Measurements from ENCODE around the gene PRSS8.
"Not testable (repeated sequence)": the region's sequence is repeated elsewhere in the genome, so short reads cannot be mapped to it uniquely, and the experiment has no call there.

Gene PRSS8

DNA sequence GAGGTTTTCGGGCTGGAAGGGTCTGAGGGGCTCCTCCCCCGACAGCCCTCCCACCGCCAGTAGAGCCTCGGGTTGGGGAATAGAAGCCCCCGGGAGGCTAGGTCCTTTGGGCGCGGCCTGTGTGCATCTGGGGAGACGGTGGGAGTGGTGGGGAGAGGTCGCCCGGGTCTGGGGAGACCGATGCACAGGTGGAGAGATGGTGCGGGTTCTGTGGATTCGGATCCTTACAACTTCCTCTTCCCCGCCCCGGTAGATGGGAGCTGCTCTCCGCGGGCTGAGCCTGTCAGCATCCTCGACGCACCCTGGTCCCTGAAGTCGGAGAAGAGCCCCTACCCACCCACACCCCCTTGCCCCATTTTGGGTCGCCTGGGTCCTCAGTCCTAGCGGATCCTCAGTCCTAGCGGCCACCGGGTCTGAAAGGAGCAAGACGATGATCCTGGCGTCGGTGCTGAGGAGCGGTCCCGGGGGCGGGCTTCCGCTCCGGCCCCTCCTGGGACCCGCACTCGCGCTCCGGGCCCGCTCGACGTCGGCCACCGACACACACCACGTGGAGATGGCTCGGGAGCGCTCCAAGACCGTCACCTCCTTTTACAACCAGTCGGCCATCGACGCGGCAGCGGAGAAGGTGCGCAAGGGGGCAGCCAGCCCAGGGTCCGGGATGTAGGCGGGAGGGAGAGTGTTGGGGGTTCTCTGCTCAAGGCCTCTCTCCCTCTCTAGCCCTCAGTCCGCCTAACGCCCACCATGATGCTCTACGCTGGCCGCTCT, 26.6 kb downstream of the PRSS8 start:
- H3K9ac ChIP-seq (ENCODE audit: low read length) = peak overlapping the region; percentile 95
- H3K36me3 ChIP-seq (ENCODE audit: control insufficient read depth, insufficient read depth, low read length, severe bottlenecking) = peaks cover 38% of the 10 kb centered on the region
- DNase-seq (ENCODE audit: low read depth) = peak; percentile 20
- H3K27me3 ChIP-seq (replicated peaks; ENCODE audit: control insufficient read depth, insufficient read depth, low read length) = no peaks in the 10 kb centered on the region
- peak overlapping the region; percentile 90 for H3K4me3 ChIP-seq (ENCODE audit: low read length)
- peaks cover 8% of the 10 kb centered on the region for H3K4me1 ChIP-seq (ENCODE audit: control insufficient read depth, insufficient read depth, low read length)
- no peaks in the 10 kb centered on the region for H3K9me3 ChIP-seq (ENCODE audit: control insufficient read depth, low read length)

DNA sequence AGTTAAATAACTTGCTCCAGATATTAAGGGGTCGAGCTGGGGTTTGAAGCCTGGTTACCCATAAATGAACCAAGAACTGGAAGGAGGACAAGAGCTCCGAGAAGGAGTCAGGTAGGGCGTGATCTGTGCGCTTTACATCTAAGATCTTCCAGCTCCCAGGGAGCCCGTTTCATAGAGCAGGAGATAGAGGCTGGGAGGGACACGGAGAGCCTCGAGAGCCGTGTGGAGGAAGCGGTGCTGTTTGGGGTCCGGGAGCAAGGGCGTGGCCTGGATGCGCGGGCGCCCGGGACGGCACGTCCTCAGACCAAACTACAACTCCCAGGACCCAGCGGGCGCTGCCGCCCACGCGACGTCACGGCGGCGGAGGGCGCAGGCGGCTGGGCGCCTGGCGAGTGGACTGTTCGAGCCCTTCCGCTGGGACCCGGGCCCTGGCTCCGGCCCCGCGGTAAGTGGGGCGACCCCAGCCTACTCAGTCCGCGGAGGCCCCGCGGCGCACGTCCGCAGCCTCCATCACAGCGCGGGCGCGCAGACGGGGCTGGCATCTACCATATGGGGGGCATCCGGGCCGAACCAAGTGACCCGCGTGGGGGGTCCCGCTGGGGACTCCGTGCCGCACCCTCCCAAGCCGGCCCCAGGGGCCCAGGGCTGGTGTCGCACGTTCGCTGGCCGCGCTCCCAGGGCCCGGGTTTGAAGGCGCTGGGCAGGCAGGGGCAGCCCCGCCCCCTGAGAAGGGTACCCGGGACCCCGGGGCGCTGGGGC, 27.3 kb downstream of the PRSS8 start, which contains the start of gene BCKDK:
TSS of gene BCKDK (plus strand) at position 352 of the 759 bp plus-strand sequence. CDS start 838 bp downstream, outside the sequence.
- Histone ChIP-seq H3K4me1 (ENCODE audit: control insufficient read depth, insufficient read depth, low read length) (peaks cover 8% of the 10 kb centered on the region), H3K27me3 (replicated peaks; ENCODE audit: control insufficient read depth, insufficient read depth, low read length) (no peaks in the 10 kb centered on the region), H3K4me3 (ENCODE audit: low read length) (peak within 1 kb of the TSS; percentile 90), H3K36me3 (ENCODE audit: control insufficient read depth, insufficient read depth, low read length, severe bottlenecking) (peaks cover 38% of the 10 kb centered on the region), H3K9me3 (ENCODE audit: control insufficient read depth, low read length) (no peaks in the 10 kb centered on the region), H3K9ac (ENCODE audit: low read length) (peak within 1 kb of the TSS; percentile 95)
- peak; percentile 89 for DNase-seq (ENCODE audit: low read depth)

DNA sequence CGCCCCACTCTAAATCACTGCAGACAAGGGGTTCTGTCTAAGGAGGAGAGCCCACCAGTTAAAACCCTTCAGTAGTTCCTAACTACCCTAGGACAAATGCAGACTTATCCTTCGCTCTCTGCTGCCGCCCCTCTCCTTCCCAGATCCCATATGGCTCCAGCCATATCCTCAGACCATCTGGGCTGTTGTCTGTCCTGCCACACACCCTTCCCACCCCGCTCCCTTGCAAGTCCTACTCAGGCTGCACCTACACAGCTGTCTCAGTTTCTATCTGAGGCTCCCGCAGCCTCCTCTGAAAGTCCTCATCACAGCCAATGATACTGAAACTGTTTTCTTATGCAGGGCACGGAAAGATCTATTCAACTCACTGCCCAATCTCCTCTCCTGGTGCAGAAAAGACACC, 28.1 kb downstream of the PRSS8 start:
- Histone ChIP-seq H3K9ac (ENCODE audit: low read length) (peak overlapping the region; percentile 95), H3K4me3 (ENCODE audit: low read length) (peak overlapping the region; percentile 90), H3K9me3 (ENCODE audit: control insufficient read depth, low read length) (no peaks in the 10 kb centered on the region), H3K27me3 (replicated peaks; ENCODE audit: control insufficient read depth, insufficient read depth, low read length) (no peaks in the 10 kb centered on the region), H3K36me3 (ENCODE audit: control insufficient read depth, insufficient read depth, low read length, severe bottlenecking) (peaks cover 32% of the 10 kb centered on the region), H3K4me1 (ENCODE audit: control insufficient read depth, insufficient read depth, low read length) (peaks cover 8% of the 10 kb centered on the region)
- DNase-seq (ENCODE audit: low read depth) = no peak

DNA sequence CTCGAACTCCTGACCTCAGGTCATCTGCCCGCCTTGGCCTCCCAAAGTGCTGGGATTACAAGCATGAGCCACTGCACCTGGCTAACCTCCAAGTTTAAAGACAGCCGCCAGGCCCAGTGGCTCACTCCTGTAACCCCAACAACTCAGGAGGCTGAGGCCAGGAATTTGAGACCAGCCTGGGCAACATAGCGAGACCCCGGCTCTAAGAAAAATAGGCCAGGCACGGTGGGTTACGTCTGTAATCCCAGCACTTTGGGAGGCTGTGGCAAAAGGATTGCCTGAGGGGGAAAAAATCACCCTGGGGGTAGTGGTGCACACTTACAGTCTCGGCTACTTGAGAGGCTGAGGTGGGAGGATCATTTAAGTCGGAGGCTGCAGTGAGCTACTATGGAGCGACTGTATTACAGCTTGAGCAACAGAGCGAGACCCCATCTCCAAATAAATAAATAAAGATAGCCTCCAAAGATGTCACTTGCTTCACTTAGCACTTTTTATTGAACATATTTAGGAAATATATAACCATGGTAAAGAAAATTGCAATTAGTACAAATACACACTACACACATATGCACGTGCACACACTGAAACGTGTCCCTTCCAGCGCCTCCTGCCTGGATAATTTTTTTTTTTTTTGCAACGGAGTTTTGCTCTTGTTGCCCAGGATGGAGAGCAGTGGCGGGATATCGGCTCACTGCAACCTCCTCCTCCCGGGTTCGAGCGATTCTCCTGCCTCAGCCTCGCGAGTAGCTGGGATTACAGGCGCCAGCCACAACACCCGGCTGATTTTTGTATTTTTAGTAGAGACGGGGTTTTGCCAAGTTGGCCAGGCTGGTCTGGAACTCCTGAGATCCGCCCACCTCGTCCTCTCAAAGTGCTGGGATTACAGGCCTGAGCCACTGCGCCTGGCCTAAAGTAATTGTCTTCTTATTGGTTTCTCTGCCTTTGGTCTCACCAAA, 28.7 kb downstream of the PRSS8 start:
- H3K4me1 ChIP-seq (ENCODE audit: control insufficient read depth, insufficient read depth, low read length) = peaks cover 8% of the 10 kb centered on the region
- H3K9ac ChIP-seq (ENCODE audit: low read length) = no peak overlapping the region
- peaks cover 25% of the 10 kb centered on the region for H3K36me3 ChIP-seq (ENCODE audit: control insufficient read depth, insufficient read depth, low read length, severe bottlenecking)
- H3K9me3 ChIP-seq (ENCODE audit: control insufficient read depth, low read length) = no peaks in the 10 kb centered on the region
- no peaks in the 10 kb centered on the region for H3K27me3 ChIP-seq (replicated peaks; ENCODE audit: control insufficient read depth, insufficient read depth, low read length)
- no peak overlapping the region for H3K4me3 ChIP-seq (ENCODE audit: low read length)
- DNase-seq (ENCODE audit: low read depth) = no peak

DNA sequence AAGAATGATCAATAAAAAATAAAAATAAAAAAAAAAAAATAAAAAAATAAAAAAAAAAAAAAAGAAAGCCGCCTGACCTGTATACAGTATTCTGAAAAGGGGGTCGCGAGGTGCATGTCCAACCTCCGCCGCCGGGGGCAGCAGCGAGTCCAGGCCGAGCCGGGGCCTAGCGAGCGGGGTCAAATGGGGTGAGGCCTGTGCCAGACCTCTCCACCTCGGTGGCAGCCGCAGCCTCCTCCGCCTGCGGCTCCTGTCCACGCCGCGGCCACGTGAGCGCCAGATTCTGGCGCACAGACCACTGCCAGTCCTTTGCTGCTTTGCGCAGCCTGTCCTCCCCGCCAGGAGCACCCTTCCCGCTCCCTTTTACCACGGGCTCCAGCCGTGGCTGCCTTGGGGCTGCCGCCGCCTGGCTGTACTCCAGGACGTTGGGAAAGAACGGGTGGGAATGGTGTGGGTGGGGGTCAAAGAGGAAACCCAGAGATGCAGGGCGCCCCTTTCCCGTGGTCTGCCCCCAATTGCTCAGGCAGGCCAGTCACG, 29.8 kb downstream of the PRSS8 start:
- Histone ChIP-seq H3K4me1 (ENCODE audit: control insufficient read depth, insufficient read depth, low read length) (peaks cover 8% of the 10 kb centered on the region), H3K27me3 (replicated peaks; ENCODE audit: control insufficient read depth, insufficient read depth, low read length) (no peaks in the 10 kb centered on the region), H3K9me3 (ENCODE audit: control insufficient read depth, low read length) (no peaks in the 10 kb centered on the region), H3K9ac (ENCODE audit: low read length) (peak overlapping the region; percentile 72), H3K36me3 (ENCODE audit: control insufficient read depth, insufficient read depth, low read length, severe bottlenecking) (peaks cover 15% of the 10 kb centered on the region), H3K4me3 (ENCODE audit: low read length) (no peak overlapping the region)
- DNase-seq (ENCODE audit: low read depth) = peak; percentile 73

DNA sequence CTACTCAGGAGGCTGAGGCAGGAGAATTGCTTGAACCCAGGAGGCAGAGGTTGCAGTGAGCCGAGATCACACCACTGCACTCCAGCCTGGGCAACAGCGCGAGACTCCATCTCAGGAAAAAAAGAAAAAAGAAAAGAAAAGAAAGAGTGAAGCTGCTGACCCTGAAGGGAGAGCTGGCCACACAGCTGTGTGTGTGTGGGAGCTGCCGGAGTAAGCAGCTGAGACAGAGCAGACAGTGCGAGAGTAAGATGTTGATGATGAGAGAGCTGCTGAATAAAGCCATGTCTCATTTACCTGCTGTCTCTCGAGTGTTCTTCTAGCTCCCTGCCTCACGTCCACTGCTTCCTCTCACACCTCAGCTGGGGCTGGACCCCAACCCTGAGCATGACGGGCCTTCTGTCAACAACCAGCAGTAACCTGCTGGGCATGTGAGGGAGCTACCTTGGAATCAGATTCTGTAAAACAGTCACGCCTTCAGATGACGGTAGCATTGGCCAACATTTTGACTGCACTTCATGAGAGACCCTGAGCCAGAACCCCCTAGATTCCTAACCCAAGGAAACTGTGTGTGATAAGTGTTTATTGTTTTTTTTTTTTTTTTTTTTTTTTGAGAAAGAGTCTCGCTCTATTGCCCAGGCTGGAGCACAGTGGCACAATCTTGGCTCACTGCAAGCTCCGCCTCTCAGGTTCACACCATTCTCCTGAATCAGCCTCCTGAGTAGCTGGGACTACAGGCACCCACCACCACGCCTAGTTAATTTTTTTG, 34.5 kb downstream of the PRSS8 start:
- not testable (repeated sequence) for H3K27me3 ChIP-seq (replicated peaks; ENCODE audit: control insufficient read depth, insufficient read depth, low read length); H3K4me3 ChIP-seq (ENCODE audit: low read length); H3K4me1 ChIP-seq (ENCODE audit: control insufficient read depth, insufficient read depth, low read length); H3K36me3 ChIP-seq (ENCODE audit: control insufficient read depth, insufficient read depth, low read length, severe bottlenecking); DNase-seq (ENCODE audit: low read depth); H3K9ac ChIP-seq (ENCODE audit: low read length); H3K9me3 ChIP-seq (ENCODE audit: control insufficient read depth, low read length)

DNA sequence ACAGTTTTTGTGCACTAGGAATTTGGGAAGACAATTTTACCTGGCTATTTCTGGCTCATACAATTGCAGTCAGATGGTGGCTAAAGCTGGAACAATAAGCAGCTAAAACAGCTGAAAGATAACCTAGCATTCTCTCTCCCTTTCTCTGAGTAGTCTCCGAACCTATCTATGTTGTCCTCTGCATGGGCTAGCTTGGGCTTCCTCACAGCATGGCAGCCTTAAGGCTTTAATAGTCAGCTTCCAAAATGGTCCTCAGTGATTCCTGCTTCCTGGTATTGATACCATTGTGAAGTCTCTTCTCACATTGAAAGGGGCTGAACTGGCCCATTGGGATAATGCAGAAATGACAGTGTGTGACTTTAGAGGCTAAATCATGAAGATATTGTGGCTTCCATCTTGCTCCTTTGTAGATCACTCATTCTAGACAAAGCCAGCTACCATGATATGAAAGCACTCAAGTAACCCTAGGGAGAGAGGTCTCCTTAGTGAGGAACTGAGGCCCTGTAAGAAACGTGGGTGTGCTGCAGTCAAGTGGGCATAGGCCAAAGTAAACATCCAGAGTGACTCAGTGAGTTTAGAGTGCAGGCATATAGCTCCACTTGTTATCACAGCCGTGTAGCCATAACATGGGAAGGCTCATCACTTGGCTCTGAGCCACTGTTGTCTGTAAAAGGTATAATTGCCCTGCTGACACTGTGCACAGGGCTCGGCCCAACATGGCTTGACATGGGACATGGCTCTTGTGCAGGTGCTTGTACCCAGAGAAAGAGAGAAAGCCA, 35.5 kb downstream of the PRSS8 start:
- Histone ChIP-seq H3K36me3 (ENCODE audit: control insufficient read depth, insufficient read depth, low read length, severe bottlenecking) (no peaks in the 10 kb centered on the region), H3K9ac (ENCODE audit: low read length) (no peak overlapping the region), H3K9me3 (ENCODE audit: control insufficient read depth, low read length) (peaks cover 4% of the 10 kb centered on the region), H3K27me3 (replicated peaks; ENCODE audit: control insufficient read depth, insufficient read depth, low read length) (no peaks in the 10 kb centered on the region), H3K4me3 (ENCODE audit: low read length) (no peak overlapping the region), H3K4me1 (ENCODE audit: control insufficient read depth, insufficient read depth, low read length) (peaks cover 8% of the 10 kb centered on the region)
- DNase-seq (ENCODE audit: low read depth) = no peak

DNA sequence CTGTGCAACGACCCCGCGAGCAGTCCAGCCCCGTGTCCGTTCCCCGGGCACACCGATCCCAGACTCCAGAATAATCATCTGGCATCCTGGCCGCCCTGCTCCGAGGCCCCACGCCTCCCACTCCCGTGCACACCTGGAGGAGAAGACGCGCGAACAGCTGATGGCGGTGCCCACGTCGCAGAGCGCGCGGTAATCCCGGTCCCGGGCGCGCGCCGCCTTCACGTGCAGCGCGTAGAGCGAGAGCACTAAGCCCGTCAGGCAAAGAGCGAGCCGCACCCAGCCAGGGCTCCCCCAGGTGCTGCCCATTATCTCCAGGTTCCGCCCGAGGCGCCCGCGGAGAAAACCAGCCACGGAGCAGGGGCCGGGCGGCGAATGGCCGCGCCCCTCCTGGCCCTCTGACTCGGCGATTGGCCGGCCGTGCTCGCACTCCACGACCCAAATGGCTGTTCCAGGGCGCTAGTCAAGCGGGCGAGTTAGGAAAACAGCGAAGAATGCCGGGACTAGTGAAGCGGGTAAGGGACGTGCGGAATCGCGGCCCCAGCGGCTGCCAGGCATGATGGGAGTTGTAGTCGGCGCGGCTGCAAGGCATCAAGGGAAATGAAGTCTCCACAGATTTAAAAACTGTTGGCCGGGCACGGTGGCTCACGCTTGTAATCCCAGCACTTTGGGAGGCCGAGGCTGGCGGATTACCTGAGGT, 41.0 kb downstream of the PRSS8 start, which contains the start of gene VKORC1:
TSS of gene VKORC1 (minus strand) at position 374 of the 697 bp plus-strand sequence. CDS start at position 306, 68 bp downstream.
- H3K27me3 ChIP-seq (replicated peaks; ENCODE audit: control insufficient read depth, insufficient read depth, low read length) = no peaks in the 10 kb centered on the region

DNA sequence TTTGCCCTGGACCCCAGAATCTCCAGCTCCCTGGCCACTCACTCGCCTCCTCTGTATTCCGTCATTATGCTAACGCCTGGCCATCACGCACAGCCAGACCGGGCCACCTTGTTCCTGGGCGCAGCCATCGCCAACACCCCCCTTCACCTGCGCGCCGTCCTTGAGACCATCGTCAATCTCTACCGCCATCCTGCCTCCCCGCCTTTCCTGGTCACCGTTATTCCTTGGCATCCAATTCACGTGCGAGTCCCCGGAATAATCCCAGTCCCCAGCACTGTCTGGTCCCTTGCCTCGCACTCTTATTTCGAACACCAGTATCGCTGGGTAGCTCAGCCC, 41.5 kb downstream of the PRSS8 start:
- H3K27me3 ChIP-seq (replicated peaks; ENCODE audit: control insufficient read depth, insufficient read depth, low read length) = no peaks in the 10 kb centered on the region
- peak overlapping the region; percentile 92 for H3K9ac ChIP-seq (ENCODE audit: low read length)
- no peaks in the 10 kb centered on the region for H3K9me3 ChIP-seq (ENCODE audit: control insufficient read depth, low read length)
- peaks cover 12% of the 10 kb centered on the region for H3K36me3 ChIP-seq (ENCODE audit: control insufficient read depth, insufficient read depth, low read length, severe bottlenecking)
- DNase-seq (ENCODE audit: low read depth) = peak; percentile 47
- peak overlapping the region; percentile 88 for H3K4me3 ChIP-seq (ENCODE audit: low read length)
- peaks cover 26% of the 10 kb centered on the region for H3K4me1 ChIP-seq (ENCODE audit: control insufficient read depth, insufficient read depth, low read length)

More for the DNA sequence above, 41.0 kb downstream of the PRSS8 start, which contains the start of gene VKORC1:
- peak within 1 kb of the TSS; percentile 92 for H3K9ac ChIP-seq (ENCODE audit: low read length)
- peaks cover 10% of the 10 kb centered on the region for H3K36me3 ChIP-seq (ENCODE audit: control insufficient read depth, insufficient read depth, low read length, severe bottlenecking)
- H3K4me1 ChIP-seq (ENCODE audit: control insufficient read depth, insufficient read depth, low read length) = peaks cover 26% of the 10 kb centered on the region
- DNase-seq (ENCODE audit: low read depth) = peak; percentile 98
- peak within 1 kb of the TSS; percentile 88 for H3K4me3 ChIP-seq (ENCODE audit: low read length)
- H3K9me3 ChIP-seq (ENCODE audit: control insufficient read depth, low read length) = no peaks in the 10 kb centered on the region

Measured in adipocyte (in vitro differentiated cells).